Activated CD8-positive, alpha-beta T cell treated with anti-CD3 and anti-CD28 coated beads for 36 hours (primary cell): Measurements from ENCODE around the gene ALG12. TPM values are rescaled to one million over a fixed set of nuclear protein-coding genes. Genes with fewer than 3 reads are reported as not detected.

Experiments used
- ATAC-seq: fragments of 200-7000 bp; cut with Tn5 transposase; one replicate; pipeline ENCODE4 v1.10.0; 2021; ENCODE audit warnings: mild to moderate bottlenecking, moderate library complexity
- CTCF ChIA-PET: fragments of 350-600 bp; sonication (Branson Sonifier 250); formaldehyde crosslinking; loops from one replicate; lab custom pipeline; 2021; ENCODE audit warnings: antibody characterized with exemption; lab: Charles Lee
- POLR2A ChIA-PET: fragments of 350-600 bp; sonication (Branson Sonifier 250); formaldehyde crosslinking; loops from one replicate; lab custom pipeline; 2021; ENCODE audit warnings: antibody characterized with exemption; lab: Charles Lee
- DNase-seq: peaks from one replicate; pipeline ENCODE4 v3.0.0-alpha.2; 2020
- H3K27ac Mint-ChIP-seq: one replicate; pipeline ENCODE4 v1.8.0; 2021; ENCODE audit warnings: mild to moderate bottlenecking, mixed read lengths
- H3K27me3 Mint-ChIP-seq: one replicate; pipeline ENCODE4 v1.8.0; 2021; ENCODE audit warnings: mixed read lengths
- H3K36me3 Mint-ChIP-seq: one replicate; pipeline ENCODE4 v1.8.0; 2021; ENCODE audit warnings: low read depth, mixed read lengths
- H3K4me1 Mint-ChIP-seq: one replicate; pipeline ENCODE4 v1.8.0; 2021; ENCODE audit warnings: low read depth, mixed read lengths
- H3K4me3 Mint-ChIP-seq: one replicate; pipeline ENCODE4 v1.8.0; 2021; ENCODE audit warnings: mild to moderate bottlenecking, moderate library complexity, mixed read lengths
- H3K9me3 Mint-ChIP-seq: one replicate; pipeline ENCODE4 v1.8.0; 2021; ENCODE audit warnings: mixed read lengths
- CTCF ChIP-seq: fragments of 200-600 bp; IDR thresholded peaks from one replicate; pipeline ENCODE4 v1.8.0; 2022; ENCODE audit warnings: antibody characterized with exemption, mild to moderate bottlenecking
- intact Hi-C: fragments of 100-400 bp; cut with micrococcal nuclease; formaldehyde crosslinking; loops from one replicate; pipeline ENCODE4 v1.10.0; 2022
- total RNA-seq, 2 experiments: library from RNA; stranded (reverse); gene quantifications; one replicate each; pipeline ENCODE4 v1.2.3, GENCODE V29; 2021

The ALG12 gene
- total RNA-seq, 2 experiments from 2014 or later, result 10.7 to 12.0 TPM

GRCh38 chr22:49877642-49878041 is 40.6 kb downstream of the ALG12 start:
- peaks cover 3% of the 10 kb centered on the region for H3K9me3 Mint-ChIP-seq
- ChIA-PET CTCF (no interaction called here), POLR2A (interaction anchor here (0.6 to 1.1 kb wide), 2 partner anchors 43 to 51 kb away, joined by 3 to 4 read pairs; no protein-coding TSS in a partner anchor)
- TF ChIP-seq CTCF, result no peak
- H3K4me3 Mint-ChIP-seq, result no peak overlapping the region
- H3K36me3 Mint-ChIP-seq, result peaks cover 43% of the 10 kb centered on the region
- intact Hi-C loops, result no loop called here
- H3K27ac Mint-ChIP-seq, result no peak overlapping the region
- peaks cover 27% of the 10 kb centered on the region for H3K4me1 Mint-ChIP-seq
- H3K27me3 Mint-ChIP-seq, result no peaks in the 10 kb centered on the region
- DNase-seq (no peak), ATAC-seq (no peak)

- Mint-ChIP-seq H3K4me1 (peaks cover 36% of the 10 kb centered on the region), H3K27me3 (no peaks in the 10 kb centered on the region), H3K4me3 (no peak overlapping the region), H3K27ac (peak overlapping the region; percentile 43), H3K9me3 (peaks cover 15% of the 10 kb centered on the region), H3K36me3 (peaks cover 60% of the 10 kb centered on the region)
- DNase-seq, result no peak
- ATAC-seq, result no peak
- CTCF ChIA-PET, result interaction anchor here (0.8 kb wide), 1 partner anchor 56 kb away, joined by 3 read pairs; no protein-coding TSS in a partner anchor
- intact Hi-C loops, result no loop called here
- no peak for TF ChIP-seq CTCF
- POLR2A ChIA-PET, result interaction anchor here (0.8 to 1.1 kb wide), 3 partner anchors 8 to 34 kb away, joined by 3 to 5 read pairs (median 3); no protein-coding TSS in a partner anchor
Measured at GRCh38 chr22:49873228-49873940, 44.9 kb downstream of the ALG12 start.

- no peaks in the 10 kb centered on the region for H3K27me3 Mint-ChIP-seq
Measured at GRCh38 chr22:49872347-49872746, 45.9 kb downstream of the ALG12 start.

GRCh38 chr22:49871482-49871881 is 46.8 kb downstream of the ALG12 start:
- H3K27ac Mint-ChIP-seq, result no peak overlapping the region
- peaks cover 18% of the 10 kb centered on the region for H3K9me3 Mint-ChIP-seq
- POLR2A ChIA-PET, result interaction anchor here (2.0 to 2.4 kb wide), 2 partner anchors 11 to 17 kb away, joined by 6 to 10 read pairs; partner anchors contain the start of gene ZBED4
- no peaks in the 10 kb centered on the region for H3K27me3 Mint-ChIP-seq
- TF ChIP-seq CTCF, result no peak
- no peak for ATAC-seq
- CTCF ChIA-PET, result no interaction called here
- no peak for DNase-seq
- H3K36me3 Mint-ChIP-seq, result peaks cover 68% of the 10 kb centered on the region
- H3K4me1 Mint-ChIP-seq, result peaks cover 55% of the 10 kb centered on the region
- H3K4me3 Mint-ChIP-seq, result no peak overlapping the region
- intact Hi-C loops, result no loop called here

More at GRCh38 chr22:49872347-49872746, 45.9 kb downstream of the ALG12 start:
- Mint-ChIP-seq H3K9me3 (peaks cover 14% of the 10 kb centered on the region), H3K4me3 (no peak overlapping the region), H3K36me3 (peaks cover 64% of the 10 kb centered on the region), H3K4me1 (peaks cover 47% of the 10 kb centered on the region), H3K27ac (no peak overlapping the region)
- no peak for TF ChIP-seq CTCF
- POLR2A ChIA-PET, result interaction anchor here (1.1 to 2.4 kb wide), 2 partner anchors 9 to 18 kb away, joined by 3 to 10 read pairs; partner anchors contain the start of gene ZBED4
- CTCF ChIA-PET, result no interaction called here
- intact Hi-C loops, result no loop called here
- DNase-seq, result no peak
- no peak for ATAC-seq
